Measurements from ENCODE around the gene BFSP2. TPM values are rescaled to one million over a fixed set of nuclear protein-coding genes. Genes with fewer than 3 reads are reported as not detected.

Gene BFSP2
- total RNA-seq, 1 donor from 2014 or later = not detected

DNA sequence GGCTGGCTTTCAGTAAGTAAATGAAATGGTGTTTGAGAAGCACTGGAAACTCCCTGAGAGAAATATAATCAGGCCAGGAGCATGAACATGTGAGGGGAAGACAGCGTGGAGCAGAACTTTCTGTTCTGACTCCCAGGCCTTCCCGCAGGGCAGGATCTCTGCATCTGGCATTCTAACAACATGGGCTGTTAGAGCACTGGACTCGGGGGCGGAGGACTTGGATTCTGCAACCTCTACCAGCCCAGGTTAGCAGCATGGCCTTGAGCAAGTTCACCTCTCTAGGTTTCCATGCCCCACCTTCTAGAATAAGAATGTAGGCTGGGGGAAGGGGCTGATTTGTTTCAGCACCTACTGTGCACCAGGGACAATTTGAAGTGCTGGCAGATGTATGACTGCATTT, 12.5 kb upstream of the BFSP2 start:
- no peak for DNase-seq (ENCODE audit: low read depth, low spot score)
- no peak overlapping the region for H3K27ac Mint-ChIP-seq (ENCODE audit: unreplicated experiment)

DNA sequence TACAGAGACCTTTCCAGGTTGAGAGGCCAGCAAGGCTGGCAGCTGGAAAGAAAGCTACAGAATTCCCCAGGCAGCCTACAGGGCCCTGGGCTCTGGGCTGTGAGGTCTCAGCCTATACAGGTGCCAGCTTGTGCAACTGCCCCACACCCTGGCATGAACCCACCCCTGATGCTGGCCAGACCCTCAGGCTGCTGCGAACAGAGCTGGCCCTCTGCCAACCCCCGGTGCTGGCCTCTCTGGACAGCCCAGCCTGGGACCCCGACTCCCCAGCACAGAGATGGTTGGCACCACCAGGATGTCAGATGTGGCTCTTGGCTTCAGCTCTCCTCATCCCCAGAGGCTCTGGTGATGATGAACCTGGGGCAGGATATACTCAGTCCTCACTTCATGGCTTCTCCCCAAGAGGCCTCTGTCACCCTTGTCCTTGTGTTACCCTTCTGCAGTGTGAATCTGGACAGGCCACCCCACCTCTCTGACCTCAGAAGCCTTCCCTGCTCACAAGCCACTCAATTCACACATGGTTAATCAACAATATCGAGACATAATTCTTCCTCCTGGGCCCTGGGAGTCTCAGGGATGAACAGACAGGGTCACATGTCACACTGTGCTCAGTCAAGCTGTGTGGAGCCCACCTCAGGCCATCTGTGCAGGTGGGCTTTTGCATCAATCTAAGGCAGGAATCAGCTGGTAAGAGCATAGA, 11.0 kb upstream of the BFSP2 start:
- no peaks in the 10 kb centered on the region for H3K27me3 Mint-ChIP-seq (ENCODE audit: low read depth)
- peaks cover 7% of the 10 kb centered on the region for H3K4me1 Mint-ChIP-seq
- H3K9me3 Mint-ChIP-seq = no peaks in the 10 kb centered on the region
- DNase-seq (ENCODE audit: low read depth, low spot score) = no peak
- no peak overlapping the region for H3K27ac Mint-ChIP-seq (ENCODE audit: unreplicated experiment)
- H3K4me3 Mint-ChIP-seq = no peak overlapping the region
- TF ChIP-seq, protein P1, sequence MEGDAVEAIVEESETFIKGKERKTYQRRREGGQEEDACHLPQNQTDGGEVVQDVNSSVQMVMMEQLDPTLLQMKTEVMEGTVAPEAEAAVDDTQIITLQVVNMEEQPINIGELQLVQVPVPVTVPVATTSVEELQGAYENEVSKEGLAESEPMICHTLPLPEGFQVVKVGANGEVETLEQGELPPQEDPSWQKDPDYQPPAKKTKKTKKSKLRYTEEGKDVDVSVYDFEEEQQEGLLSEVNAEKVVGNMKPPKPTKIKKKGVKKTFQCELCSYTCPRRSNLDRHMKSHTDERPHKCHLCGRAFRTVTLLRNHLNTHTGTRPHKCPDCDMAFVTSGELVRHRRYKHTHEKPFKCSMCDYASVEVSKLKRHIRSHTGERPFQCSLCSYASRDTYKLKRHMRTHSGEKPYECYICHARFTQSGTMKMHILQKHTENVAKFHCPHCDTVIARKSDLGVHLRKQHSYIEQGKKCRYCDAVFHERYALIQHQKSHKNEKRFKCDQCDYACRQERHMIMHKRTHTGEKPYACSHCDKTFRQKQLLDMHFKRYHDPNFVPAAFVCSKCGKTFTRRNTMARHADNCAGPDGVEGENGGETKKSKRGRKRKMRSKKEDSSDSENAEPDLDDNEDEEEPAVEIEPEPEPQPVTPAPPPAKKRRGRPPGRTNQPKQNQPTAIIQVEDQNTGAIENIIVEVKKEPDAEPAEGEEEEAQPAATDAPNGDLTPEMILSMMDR (conservative IDR thresholded peaks at IDR 0.05) = no peak
- peaks cover 2% of the 10 kb centered on the region for H3K36me3 Mint-ChIP-seq (ENCODE audit: low read depth)

More for the DNA sequence above, 12.5 kb upstream of the BFSP2 start:
- no peak overlapping the region for H3K4me3 Mint-ChIP-seq
- H3K27me3 Mint-ChIP-seq (ENCODE audit: low read depth) = no peaks in the 10 kb centered on the region
- H3K9me3 Mint-ChIP-seq = no peaks in the 10 kb centered on the region
- H3K36me3 Mint-ChIP-seq (ENCODE audit: low read depth) = no peaks in the 10 kb centered on the region
- peaks cover 7% of the 10 kb centered on the region for H3K4me1 Mint-ChIP-seq
- TF ChIP-seq, protein P1 (conservative IDR thresholded peaks at IDR 0.05) = no peak

DNA sequence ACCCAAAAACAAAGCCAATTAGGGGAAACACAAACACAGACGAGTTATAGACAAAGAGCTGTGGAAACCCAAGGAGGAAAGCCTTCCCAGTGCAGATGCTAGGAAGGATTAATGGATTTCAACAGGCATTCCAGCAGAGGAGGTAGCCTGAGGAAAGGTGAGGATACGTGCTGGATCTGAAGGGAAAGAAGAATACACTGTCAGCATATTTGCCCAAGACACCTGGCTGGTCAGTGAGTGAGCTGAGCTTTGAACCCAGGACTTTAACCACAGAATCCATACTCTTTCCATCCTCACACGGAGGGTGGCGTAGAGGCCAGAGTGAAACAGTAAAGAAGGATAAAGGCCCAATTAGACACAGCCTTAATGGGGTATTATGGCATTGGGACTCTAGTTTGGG, 9.1 kb upstream of the BFSP2 start:
- Mint-ChIP-seq H3K9me3 (no peaks in the 10 kb centered on the region), H3K36me3 (ENCODE audit: low read depth) (peaks cover 9% of the 10 kb centered on the region), H3K4me1 (no peaks in the 10 kb centered on the region), H3K27ac (ENCODE audit: unreplicated experiment) (no peak overlapping the region), H3K4me3 (no peak overlapping the region), H3K27me3 (ENCODE audit: low read depth) (no peaks in the 10 kb centered on the region)
- DNase-seq (ENCODE audit: low read depth, low spot score) = no peak
- TF ChIP-seq, protein P1 (conservative IDR thresholded peaks at IDR 0.05) = no peak

- no peak overlapping the region for H3K4me3 Mint-ChIP-seq
- H3K9me3 Mint-ChIP-seq = no peaks in the 10 kb centered on the region
- no peaks in the 10 kb centered on the region for H3K27me3 Mint-ChIP-seq (ENCODE audit: low read depth)
- no peaks in the 10 kb centered on the region for H3K4me1 Mint-ChIP-seq
- TF ChIP-seq, protein P1 (conservative IDR thresholded peaks at IDR 0.05) = no peak
- DNase-seq (ENCODE audit: low read depth, low spot score) = no peak
- H3K27ac Mint-ChIP-seq (ENCODE audit: unreplicated experiment) = no peak overlapping the region
- peaks cover 9% of the 10 kb centered on the region for H3K36me3 Mint-ChIP-seq (ENCODE audit: low read depth)
Observed at GRCh38 chr3:133393204-133393603, 6.7 kb upstream of the BFSP2 start.

- no peaks in the 10 kb centered on the region for H3K4me1 Mint-ChIP-seq
- TF ChIP-seq, protein P1 (conservative IDR thresholded peaks at IDR 0.05) = no peak
- H3K27ac Mint-ChIP-seq (ENCODE audit: unreplicated experiment) = no peak overlapping the region
- H3K4me3 Mint-ChIP-seq = no peak overlapping the region
- no peaks in the 10 kb centered on the region for H3K27me3 Mint-ChIP-seq (ENCODE audit: low read depth)
- H3K36me3 Mint-ChIP-seq (ENCODE audit: low read depth) = peaks cover 9% of the 10 kb centered on the region
- no peaks in the 10 kb centered on the region for H3K9me3 Mint-ChIP-seq
- DNase-seq (ENCODE audit: low read depth, low spot score) = no peak
Observed at GRCh38 chr3:133393691-133394474, 6.0 kb upstream of the BFSP2 start.
